ACHN (cell line): ENCODE results near the gene CCDC33.
A peak's percentile ranks its signal among the peaks of the same experiment; 100 is the strongest.

Source experiments
- DNase-seq: peaks from one replicate; pipeline ENCODE4 v3.0.0-alpha.2; 2015
- in situ Hi-C: cut with HindIII; loops from 2 replicates; pipeline ENCODE4 v1.10.0; 2017; ENCODE audit warnings: low sequenced_read_pairs, low pct_ligation_motif_present, low pct_unique_long_range_greater_than_20kb

Gene CCDC33

GRCh38 chr15:74364936-74365597 is 128.9 kb downstream of the CCDC33 start:
- no peak for DNase-seq
- in situ Hi-C loops, result no loop called here

- in situ Hi-C loops, result no loop called here
- peak; percentile 73 for DNase-seq
Measured at GRCh38 chr15:74365598-74366445, 129.7 kb downstream of the CCDC33 start.

- in situ Hi-C loops, result no loop called here
- no peak for DNase-seq
Measured at GRCh38 chr15:74367296-74367854, 131.2 kb downstream of the CCDC33 start, which contains the start of gene CYP11A1. Gene CYP11A1 (minus strand): TSS chr15:74367646. CDS start chr15:74367585, 61 bp downstream.

- in situ Hi-C loops, result no loop called here
- no peak for DNase-seq
Measured at GRCh38 chr15:74368121-74368520, 132.0 kb downstream of the CCDC33 start.

- no peak for DNase-seq
- in situ Hi-C loops, result no loop called here
Measured at GRCh38 chr15:74369084-74369745, 133.1 kb downstream of the CCDC33 start.

- DNase-seq, result no peak
- in situ Hi-C loops, result no loop called here
Measured at GRCh38 chr15:74369756-74370155, 133.6 kb downstream of the CCDC33 start.

GRCh38 chr15:74370471-74370870 is 134.3 kb downstream of the CCDC33 start:
- no peak for DNase-seq
- in situ Hi-C loops, result no loop called here

GRCh38 chr15:74373056-74373650 is 137.0 kb downstream of the CCDC33 start:
- DNase-seq, result no peak
- in situ Hi-C loops, result no loop called here

- DNase-seq, result peak; percentile 85
- in situ Hi-C loops, result no loop called here
Measured at GRCh38 chr15:74373731-74374647, 137.9 kb downstream of the CCDC33 start.

GRCh38 chr15:74374648-74375302 is 138.6 kb downstream of the CCDC33 start:
- DNase-seq, result no peak
- in situ Hi-C loops, result no loop called here

- in situ Hi-C loops, result no loop called here
- peak; percentile 77 for DNase-seq
Measured at GRCh38 chr15:74375303-74375693, 139.2 kb downstream of the CCDC33 start.

GRCh38 chr15:74376226-74376625 is 140.1 kb downstream of the CCDC33 start:
- in situ Hi-C loops, result no loop called here
- DNase-seq, result no peak

GRCh38 chr15:74376825-74377581 is 140.9 kb downstream of the CCDC33 start:
- DNase-seq, result no peak
- in situ Hi-C loops, result no loop called here

- in situ Hi-C loops, result no loop called here
- DNase-seq, result no peak
Measured at GRCh38 chr15:74377831-74378766, 142.0 kb downstream of the CCDC33 start.

GRCh38 chr15:74378848-74379247 is 142.7 kb downstream of the CCDC33 start:
- in situ Hi-C loops, result no loop called here
- no peak for DNase-seq
